Esophagus muscularis mucosa (tissue), 4 donors: ENCODE results near the gene CRACDL. TPM values are rescaled to one million over a fixed set of nuclear protein-coding genes. Genes with fewer than 3 reads are reported as not detected.

Source experiments
- DNase-seq: peaks from one replicate; pipeline ENCODE4 v3.0.0-alpha.2; 2017; ENCODE audit errors: extremely low spot score
- H3K27ac ChIP-seq, 4 donors: fragments of 200-600 bp; sonication (generic); replicated peaks in 1 of 4; 1 replicate in 3 of 4; 2 replicates in 1 of 4; pipeline ENCODE4 v1.5.1; 2016 to 2019; ENCODE audit warnings: mild to moderate bottlenecking in 1 of 4
- H3K27me3 ChIP-seq, 4 donors: fragments of 200-600 bp; sonication (generic); one replicate each; pipeline versions ENCODE4 v1.5.1 to v1.6.0; 2016 to 2019
- H3K36me3 ChIP-seq, 4 donors: fragments of 200-600 bp; sonication (generic); one replicate each; pipeline ENCODE4 v1.5.1; 2016 to 2019
- H3K4me1 ChIP-seq, 4 donors: fragments of 200-600 bp; sonication (generic); one replicate each; pipeline ENCODE4 v1.5.1; 2016 to 2019
- H3K4me3 ChIP-seq, 4 donors: fragments of 200-600 bp; sonication (generic); 1 replicate in 2 of 4; 2 replicates in 2 of 4; pipeline ENCODE4 v1.5.1; 2016 to 2019; ENCODE audit warnings: mild to moderate bottlenecking in 4 of 4, moderate library complexity in 1 of 4
- H3K9me3 ChIP-seq, 4 donors: fragments of 200-600 bp; sonication (generic); 1 replicate in 3 of 4; 2 replicates in 1 of 4; pipeline ENCODE4 v1.5.1; 2016 to 2019
- CTCF ChIP-seq, 3 experiments: fragments of 200-600 bp in 2 of 3; fragments of 450-650 bp in 1 of 3; sonication (generic) in 2 of 3; IDR thresholded peaks; one replicate each; pipeline ENCODE4 v1.5.1; 2017 to 2019; ENCODE audit warnings: antibody characterized with exemption in 3 of 3, mild to moderate bottlenecking in 2 of 3, moderate library complexity in 1 of 3
- EP300 ChIP-seq: sonication (generic); formaldehyde crosslinking; IDR thresholded peaks from one replicate; pipeline ENCODE4 v1.6.1; 2017; ENCODE audit warnings: antibody characterized with exemption
- POLR2A ChIP-seq: fragments of 450-650 bp; IDR thresholded peaks from one replicate; pipeline ENCODE4 v1.6.1; 2017; ENCODE audit warnings: antibody characterized with exemption, moderate library complexity, mild to moderate bottlenecking, low read depth
- POLR2AphosphoS5 ChIP-seq, 2 donors: sonication (generic); formaldehyde crosslinking; IDR thresholded peaks; one replicate each; pipeline ENCODE4 v1.6.1; 2017; ENCODE audit warnings: antibody characterized with exemption in 2 of 2
- WGBS: methylation state at CpG from one replicate; pipeline ENCODE4 v1.1.5; 2018; 5-methylcytosine and 5-hydroxymethylcytosine counted together
- intact Hi-C: fragments of 100-400 bp; cut with DNase I; formaldehyde crosslinking; loops from one replicate; pipeline ENCODE4 v1.15.1; 2023
- total RNA-seq, 4 donors: library from RNA; depleted of rRNA; stranded (reverse); fragments of >200 nt; gene quantifications; one replicate each; pipeline versions ENCODE4 v1.1.0 to v1.2.1, GENCODE V29; 2016

CRACDL gene
- total RNA-seq, 4 donors from 2014 or later: 1.7 to 4.7 (median 3.3) TPM

GRCh38 chr2:98907966-98908905, 27.8 kb downstream of the CRACDL start:
- no peak overlapping the region for H3K4me3 ChIP-seq
- intact Hi-C loops: no loop called here
- 80% methylated on average over 10 of the region's 11 CpGs for WGBS

GRCh38 chr2:98907385-98907784, 28.6 kb downstream of the CRACDL start:
- Histone ChIP-seq H3K4me3 (no peak overlapping the region), H3K27ac (no peak overlapping the region), H3K4me1 (peaks cover 0 to 22% (median 15%) of the 10 kb centered on the region in 4 donors), H3K36me3 (no peaks in the 10 kb centered on the region), H3K27me3 (no peaks in the 10 kb centered on the region), H3K9me3 (no peaks in the 10 kb centered on the region)
- DNase-seq: peak; percentile 79
- intact Hi-C loops: no loop called here
- no peak for TF ChIP-seq POLR2AphosphoS5 (IDR thresholded peaks at IDR 0.05)
- no peak for TF ChIP-seq POLR2A
- TF ChIP-seq EP300: no peak
- no peak for TF ChIP-seq CTCF (IDR thresholded peaks at IDR 0.05)
- 87% methylated on average over 4 of the region's 4 CpGs for WGBS

More at GRCh38 chr2:98907966-98908905, 27.8 kb downstream of the CRACDL start:
- Histone ChIP-seq H3K27ac (no peak overlapping the region), H3K9me3 (no peaks in the 10 kb centered on the region), H3K36me3 (no peaks in the 10 kb centered on the region), H3K4me1 (peaks cover 0 to 26% (median 20%) of the 10 kb centered on the region in 4 donors), H3K27me3 (no peaks in the 10 kb centered on the region)
- TF ChIP-seq POLR2A: no peak
- no peak for TF ChIP-seq CTCF (IDR thresholded peaks at IDR 0.05)
- no peak for TF ChIP-seq EP300
- TF ChIP-seq POLR2AphosphoS5 (IDR thresholded peaks at IDR 0.05): no peak
- peak; percentile 89 for DNase-seq

- no peaks in the 10 kb centered on the region for H3K9me3 ChIP-seq
- H3K27me3 ChIP-seq: no peaks in the 10 kb centered on the region
- DNase-seq: peak; percentile 82
- 84% methylated on average over 13 of the region's 13 CpGs for WGBS
- TF ChIP-seq CTCF (IDR thresholded peaks at IDR 0.05): no peak
- H3K36me3 ChIP-seq: no peaks in the 10 kb centered on the region
- intact Hi-C loops: no loop called here
- H3K4me1 ChIP-seq: peaks cover 0 to 4% (median under 1%) of the 10 kb centered on the region in 4 donors
- no peak overlapping the region for H3K27ac ChIP-seq
- H3K4me3 ChIP-seq: no peak overlapping the region
These were observed 32.1 kb downstream of the CRACDL start for GRCh38 chr2:98903767-98904485.

- intact Hi-C loops: no loop called here
- WGBS: 83% methylated on average over 9 of the region's 9 CpGs
These were observed 33.0 kb downstream of the CRACDL start for GRCh38 chr2:98903064-98903355.

More at GRCh38 chr2:98903064-98903355, 33.0 kb downstream of the CRACDL start:
- Histone ChIP-seq H3K4me1 (no peaks in the 10 kb centered on the region), H3K27ac (no peak overlapping the region), H3K27me3 (no peaks in the 10 kb centered on the region), H3K9me3 (no peaks in the 10 kb centered on the region), H3K4me3 (no peak overlapping the region), H3K36me3 (no peaks in the 10 kb centered on the region)
- DNase-seq: peak; percentile 89
- TF ChIP-seq POLR2A: no peak
- TF ChIP-seq CTCF (IDR thresholded peaks at IDR 0.05): no peak
- no peak for TF ChIP-seq EP300
- no peak for TF ChIP-seq POLR2AphosphoS5 (IDR thresholded peaks at IDR 0.05)
